Measurements from ENCODE around the gene DCDC1.

DCDC1 gene

GRCh38 chr11:30902929-30903328 lies 466.6 kb downstream of the DCDC1 start:
- no peak for DNase-seq

GRCh38 chr11:30895046-30895445 lies 474.5 kb downstream of the DCDC1 start:
- DNase-seq: no peak

GRCh38 chr11:30893318-30893717 lies 476.2 kb downstream of the DCDC1 start:
- no peak for DNase-seq

GRCh38 chr11:30889143-30889794 lies 480.3 kb downstream of the DCDC1 start:
- DNase-seq: no peak

GRCh38 chr11:30879322-30880005 lies 490.1 kb downstream of the DCDC1 start:
- peak; percentile 60 to 72 for DNase-seq

- DNase-seq: no peak
These were observed 491.1 kb downstream of the DCDC1 start for GRCh38 chr11:30878400-30878799.

GRCh38 chr11:30876663-30877396 lies 492.7 kb downstream of the DCDC1 start:
- no peak for DNase-seq

- DNase-seq: no peak
These were observed 493.3 kb downstream of the DCDC1 start for GRCh38 chr11:30876228-30876627.

- no peak for DNase-seq
These were observed 493.7 kb downstream of the DCDC1 start for GRCh38 chr11:30875806-30876205.

- no peak for DNase-seq
These were observed 495.5 kb downstream of the DCDC1 start for GRCh38 chr11:30873924-30874610.

GRCh38 chr11:30868626-30869081 lies 500.9 kb downstream of the DCDC1 start:
- no peak for DNase-seq

- DNase-seq: no peak
These were observed 506.3 kb downstream of the DCDC1 start for GRCh38 chr11:30863209-30863608.

- no peak for DNase-seq
These were observed 508.0 kb downstream of the DCDC1 start for GRCh38 chr11:30861531-30861930.

- no peak for DNase-seq
These were observed 508.5 kb downstream of the DCDC1 start for GRCh38 chr11:30861064-30861463.

- no peak for DNase-seq
These were observed 509.4 kb downstream of the DCDC1 start for GRCh38 chr11:30860146-30860545.

GRCh38 chr11:30859669-30860068 lies 509.9 kb downstream of the DCDC1 start:
- no peak for DNase-seq

- peak in 1 of 2 experiments; percentile 37 for DNase-seq
These were observed 514.0 kb downstream of the DCDC1 start for GRCh38 chr11:30855383-30856006.

- peak in 1 of 2 experiments; percentile 49 for DNase-seq
These were observed 516.1 kb downstream of the DCDC1 start for GRCh38 chr11:30853439-30853838.

GRCh38 chr11:30852645-30853044 lies 516.9 kb downstream of the DCDC1 start:
- DNase-seq: no peak

GRCh38 chr11:30852091-30852490 lies 517.4 kb downstream of the DCDC1 start:
- DNase-seq: no peak

GRCh38 chr11:30837252-30837651 lies 532.3 kb downstream of the DCDC1 start:
- no peak for DNase-seq

GRCh38 chr11:30832831-30833230 lies 536.7 kb downstream of the DCDC1 start:
- DNase-seq: no peak

- DNase-seq: no peak
These were observed 538.9 kb downstream of the DCDC1 start for GRCh38 chr11:30830681-30831080.
